ES-I3 (cell line): ENCODE results near the gene NPFFR1.
"Not testable (repeated sequence)": the region's sequence is repeated elsewhere in the genome, so short reads cannot be mapped to it uniquely, and the experiment has no call there.

Source experiments
- H3K36me3 ChIP-seq: 2 replicates; pipeline ENCODE4 v1.6.1; 2013; ENCODE audit warnings: mild to moderate bottlenecking, low read length, control low read depth, moderate library complexity; ENCODE audit not compliant: insufficient read depth
- H3K4me1 ChIP-seq: 2 replicates; pipeline ENCODE4 v1.6.1; 2013; ENCODE audit warnings: mild to moderate bottlenecking, control low read depth, low read length; ENCODE audit not compliant: insufficient read depth
- H3K9ac ChIP-seq: 2 replicates; pipeline ENCODE4 v1.6.1; 2013; ENCODE audit warnings: low read depth, mild to moderate bottlenecking, low read length, moderate library complexity
- H3K9me3 ChIP-seq: 2 replicates; pipeline ENCODE4 v1.6.1; 2013; ENCODE audit warnings: mild to moderate bottlenecking, low read length, moderate library complexity; ENCODE audit not compliant: control insufficient read depth, insufficient read depth

NPFFR1 gene

GRCh38 chr10:70241081-70241480 lies 42.7 kb downstream of the NPFFR1 start:
- Histone ChIP-seq H3K36me3 (no peaks in the 10 kb centered on the region), H3K9me3 (no peaks in the 10 kb centered on the region; the same call in 1 of the 2 replicates), H3K4me1 (no peaks in the 10 kb centered on the region), H3K9ac (no peak overlapping the region)

DNA sequence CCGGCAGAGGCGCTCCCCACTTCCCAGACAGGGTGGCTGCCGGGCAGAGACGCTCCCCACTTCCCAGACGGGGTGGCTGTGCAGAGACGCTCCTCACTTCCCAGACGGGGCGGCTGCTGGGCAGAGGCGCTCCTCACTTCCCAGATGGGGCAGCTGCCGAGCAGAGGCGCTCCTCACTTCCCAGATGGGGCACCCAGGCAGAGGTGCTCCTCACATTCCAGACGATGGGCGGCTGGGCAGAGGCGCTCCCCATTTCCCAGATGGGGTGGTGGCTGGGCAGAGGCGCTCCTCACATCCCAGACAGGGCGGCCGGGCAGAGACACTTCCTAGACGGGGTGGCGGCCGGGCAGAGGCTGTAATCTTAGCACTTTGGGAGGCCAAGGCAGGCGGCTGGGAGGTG lies 43.8 kb downstream of the NPFFR1 start:
- H3K4me1 ChIP-seq, H3K9me3 ChIP-seq, H3K36me3 ChIP-seq, H3K9ac ChIP-seq: not testable (repeated sequence)

- not testable (repeated sequence) for H3K9ac ChIP-seq, H3K9me3 ChIP-seq, H3K4me1 ChIP-seq, H3K36me3 ChIP-seq
Observed at GRCh38 chr10:70239077-70239976, 44.5 kb downstream of the NPFFR1 start.

- not testable (repeated sequence) for H3K4me1 ChIP-seq, H3K36me3 ChIP-seq, H3K9me3 ChIP-seq, H3K9ac ChIP-seq
Observed at GRCh38 chr10:70237958-70238536, 45.8 kb downstream of the NPFFR1 start.

DNA sequence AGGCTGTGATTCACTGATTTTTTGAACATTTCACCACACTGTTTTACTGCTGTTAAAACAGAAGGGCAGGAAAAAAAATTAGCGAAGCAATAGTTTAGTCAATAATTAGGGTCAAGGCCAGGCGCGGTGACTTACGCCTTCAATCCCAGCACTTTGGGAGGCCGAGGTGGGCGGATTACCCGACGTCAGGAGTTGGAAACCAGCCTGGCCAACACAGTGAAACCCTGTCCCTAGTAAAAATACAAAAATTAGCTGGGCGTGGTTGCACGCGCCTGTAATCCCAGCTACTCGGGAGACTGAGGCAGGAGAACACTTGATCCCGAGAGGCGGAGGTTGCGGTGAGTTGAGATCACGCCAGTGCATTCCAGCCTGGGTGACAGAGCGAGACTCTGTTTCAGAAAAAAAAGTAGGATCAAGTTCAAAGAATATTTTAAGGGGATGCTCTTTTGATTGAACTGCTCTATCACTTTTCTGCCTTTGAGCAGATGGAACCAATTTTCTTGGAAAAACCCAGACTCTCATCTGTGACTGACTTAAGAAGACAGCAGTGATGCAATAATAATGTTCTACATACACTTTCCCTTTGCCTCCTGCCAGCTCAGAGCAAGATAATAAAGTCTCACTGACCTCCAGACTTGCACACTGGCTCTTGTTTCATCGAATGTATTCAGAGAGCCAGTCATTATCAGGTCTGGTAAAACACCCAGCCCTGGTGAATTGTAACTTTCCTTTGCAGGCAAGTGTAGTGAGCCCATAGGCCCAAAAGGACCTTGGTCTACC lies 48.9 kb downstream of the NPFFR1 start:
- Histone ChIP-seq H3K4me1 (peaks cover 5% of the 10 kb centered on the region), H3K9me3 (no peaks in the 10 kb centered on the region; the same call in 1 of the 2 replicates)

DNA sequence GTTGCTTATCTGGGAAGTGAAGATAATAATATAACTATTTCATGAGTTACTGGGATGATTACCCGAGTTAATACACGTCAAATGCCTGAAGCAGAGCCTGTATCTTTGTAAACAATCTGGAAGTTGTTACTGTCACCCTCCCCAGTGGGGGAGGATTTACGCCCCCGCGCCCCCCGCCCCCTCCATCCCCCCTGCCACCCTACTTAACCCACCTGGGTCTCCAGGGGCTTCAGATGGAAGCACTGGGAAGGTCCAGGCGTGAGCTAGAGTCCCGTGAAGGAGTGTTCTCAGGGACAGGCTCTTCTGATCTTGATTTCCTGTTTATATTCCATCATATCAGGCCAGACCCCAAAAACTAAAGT lies 49.9 kb downstream of the NPFFR1 start:
- Histone ChIP-seq H3K9ac (peak overlapping the region; percentile 95), H3K36me3 (no peaks in the 10 kb centered on the region), H3K4me1 (peaks cover 5% of the 10 kb centered on the region), H3K9me3 (no peaks in the 10 kb centered on the region; the same call in 1 of the 2 replicates)

More for the DNA sequence above, 48.9 kb downstream of the NPFFR1 start:
- no peaks in the 10 kb centered on the region for H3K36me3 ChIP-seq
- H3K9ac ChIP-seq, result no peak overlapping the region

- Histone ChIP-seq H3K9ac (peak within 1 kb of the TSS; percentile 95), H3K9me3 (no peaks in the 10 kb centered on the region; the same call in 1 of the 2 replicates), H3K36me3 (peaks cover 4% of the 10 kb centered on the region), H3K4me1 (peaks cover 5% of the 10 kb centered on the region)
Observed at GRCh38 chr10:70233109-70233938, 50.5 kb downstream of the NPFFR1 start, which contains the start of gene PPA1. Gene PPA1 (minus strand): TSS chr10:70233429. CDS start chr10:70233327, 102 bp downstream.

DNA sequence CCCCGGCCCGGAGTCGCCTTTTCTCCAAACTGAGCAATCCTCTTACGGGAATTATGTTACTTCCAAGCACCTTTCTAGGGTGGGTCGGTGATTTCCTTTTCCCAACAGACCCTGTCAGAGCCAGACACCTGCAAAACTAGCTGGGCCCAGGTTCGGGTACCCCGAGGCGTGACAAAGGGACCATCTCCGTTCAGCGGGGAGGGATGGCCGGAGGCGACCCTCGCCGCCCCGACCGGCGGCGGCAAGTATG lies 51.0 kb downstream of the NPFFR1 start:
- Histone ChIP-seq H3K4me1 (peaks cover 5% of the 10 kb centered on the region), H3K9me3 (no peaks in the 10 kb centered on the region; the same call in 1 of the 2 replicates), H3K9ac (peak overlapping the region; percentile 95), H3K36me3 (peaks cover 4% of the 10 kb centered on the region)

DNA sequence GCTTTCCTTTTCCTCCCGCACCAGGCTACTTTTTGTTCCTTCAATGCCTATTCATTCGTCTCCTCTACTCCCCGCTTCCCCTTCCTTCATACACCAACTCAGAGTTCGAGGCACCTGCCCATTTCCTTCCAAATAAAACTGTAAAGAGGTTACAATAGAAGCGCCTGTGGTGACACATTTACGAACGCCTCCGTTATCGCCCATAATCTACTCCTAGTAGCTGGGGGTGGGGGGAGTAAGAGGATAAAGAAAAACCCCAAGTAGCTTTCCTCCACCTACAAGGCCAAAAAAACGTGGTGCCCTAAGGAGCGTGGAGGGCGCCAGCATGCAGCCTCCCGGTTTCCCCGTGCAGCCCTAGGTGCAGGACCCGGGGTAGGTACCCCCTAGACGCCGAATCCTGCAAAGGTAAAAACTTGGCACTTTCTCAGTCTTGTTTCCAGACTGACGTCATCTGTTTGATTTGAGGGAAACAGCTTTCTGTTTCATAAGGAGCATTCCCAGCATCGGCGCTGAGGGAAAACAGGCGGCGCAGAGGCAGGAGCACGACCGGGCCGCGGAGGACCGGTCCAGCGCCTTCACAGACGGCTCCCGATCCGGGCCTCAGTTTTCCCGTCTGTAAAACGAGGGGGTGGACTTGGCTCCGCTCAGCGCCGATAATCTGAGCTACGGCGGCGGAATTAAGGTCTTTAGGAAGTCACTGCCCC lies 51.5 kb downstream of the NPFFR1 start:
- H3K9ac ChIP-seq, result peak overlapping the region; percentile 95
- H3K9me3 ChIP-seq, result no peaks in the 10 kb centered on the region; the same call in 1 of the 2 replicates
- peaks cover 5% of the 10 kb centered on the region for H3K4me1 ChIP-seq
- peaks cover 4% of the 10 kb centered on the region for H3K36me3 ChIP-seq

DNA sequence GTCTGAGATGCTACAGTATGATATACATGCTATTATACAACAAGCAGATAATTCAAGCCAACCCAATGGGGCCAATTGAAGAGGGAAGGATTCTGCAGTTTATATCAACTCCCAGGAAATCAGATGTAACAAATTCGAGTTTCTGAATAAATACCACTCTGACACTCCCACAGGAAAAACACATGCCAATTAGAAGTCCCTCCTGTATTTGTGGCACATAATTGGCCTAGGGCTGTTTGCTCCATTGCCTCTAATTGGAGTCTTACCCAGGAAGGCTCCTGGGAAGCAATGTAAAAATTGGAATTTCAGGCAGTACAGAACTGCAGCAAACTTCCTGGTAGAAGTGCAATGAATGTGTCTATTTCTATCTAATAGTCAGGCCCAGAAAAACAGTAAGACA lies 55.3 kb downstream of the NPFFR1 start:
- Histone ChIP-seq H3K4me1 (peaks cover 5% of the 10 kb centered on the region), H3K36me3 (peaks cover 4% of the 10 kb centered on the region)

GRCh38 chr10:70227548-70228320 lies 56.1 kb downstream of the NPFFR1 start:
- no peaks in the 10 kb centered on the region for H3K9me3 ChIP-seq
- H3K9ac ChIP-seq, result no peak overlapping the region
- peaks cover 5% of the 10 kb centered on the region for H3K4me1 ChIP-seq
- peaks cover 4% of the 10 kb centered on the region for H3K36me3 ChIP-seq

More for the DNA sequence above, 55.3 kb downstream of the NPFFR1 start:
- Histone ChIP-seq H3K9me3 (no peaks in the 10 kb centered on the region), H3K9ac (no peak overlapping the region)

DNA sequence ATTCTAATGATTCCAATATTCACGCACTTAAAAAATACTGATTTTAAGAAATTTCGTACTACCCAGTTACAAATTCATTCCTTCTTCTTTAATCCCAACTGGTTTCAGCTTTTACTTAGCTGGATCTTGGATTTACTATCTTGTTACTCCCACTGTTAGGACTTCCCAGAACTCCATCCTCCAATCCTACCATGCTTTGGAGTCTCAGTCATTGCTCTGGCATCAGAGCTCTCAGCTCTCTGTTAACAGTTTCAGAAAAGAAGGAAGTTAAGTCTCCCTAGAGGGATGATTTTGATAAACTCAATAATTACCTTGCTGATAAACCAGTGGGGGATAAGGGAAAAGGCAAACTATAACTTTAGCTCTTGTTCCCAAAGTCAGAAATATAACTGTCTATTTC lies 60.1 kb downstream of the NPFFR1 start:
- H3K9ac ChIP-seq, result no peak overlapping the region
- no peaks in the 10 kb centered on the region for H3K9me3 ChIP-seq
- H3K4me1 ChIP-seq, result peaks cover 2% of the 10 kb centered on the region; the same call in 1 of the 2 replicates
- peaks cover 4% of the 10 kb centered on the region for H3K36me3 ChIP-seq
